ENCODE results near the gene RBPJ.
"Not testable (repeated sequence)": the region's sequence is repeated elsewhere in the genome, so short reads cannot be mapped to it uniquely, and the experiment has no call there.

The RBPJ gene

DNA sequence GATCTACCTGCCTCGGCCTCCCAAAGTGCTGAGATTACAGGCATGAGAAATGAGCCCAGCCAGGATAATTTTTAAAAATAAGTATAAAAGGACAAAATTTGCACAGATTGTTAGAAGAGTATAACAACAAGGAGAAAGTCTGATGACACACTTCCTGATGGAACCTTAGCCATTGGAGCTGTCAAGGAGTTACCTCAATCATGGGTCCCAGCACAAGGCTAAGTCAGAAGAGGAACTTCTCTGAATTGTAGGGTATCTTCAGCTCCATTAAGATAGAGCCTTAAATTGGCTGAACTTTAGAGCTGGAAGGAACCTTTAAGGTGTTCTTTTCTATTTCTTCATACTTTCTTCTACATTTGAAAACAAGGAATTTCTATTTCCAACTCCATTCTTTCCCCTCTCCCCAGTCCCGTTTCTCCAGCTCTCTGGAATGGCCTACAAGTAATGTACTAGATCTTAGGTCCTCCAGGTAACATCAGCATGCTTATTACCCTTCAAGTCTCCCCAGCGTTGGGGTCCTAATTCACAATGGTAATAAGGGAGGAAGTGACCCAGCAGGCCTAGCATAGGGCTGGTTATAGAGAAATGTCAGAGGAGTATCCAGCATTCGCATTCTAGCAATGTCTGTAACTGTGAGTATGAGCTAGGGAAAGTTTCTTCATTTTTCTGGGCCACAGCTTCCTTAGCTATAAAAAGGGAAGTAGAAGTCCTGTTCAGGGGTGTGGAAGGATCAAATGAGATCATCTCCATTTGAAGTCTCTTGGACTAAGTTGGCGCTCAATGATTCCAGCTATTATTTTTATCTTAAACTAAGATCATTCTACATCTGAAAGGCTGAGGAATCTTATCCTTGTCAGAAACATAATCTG lies 18.5 kb upstream of the RBPJ start:
- DNase-seq, result no peak

- no peak for DNase-seq
These were observed 17.8 kb upstream of the RBPJ start for GRCh38 chr4:26303008-26303407.

GRCh38 chr4:26307037-26307800 lies 13.6 kb upstream of the RBPJ start:
- no peak for DNase-seq

- peak; percentile 34 for DNase-seq
These were observed 12.2 kb upstream of the RBPJ start for GRCh38 chr4:26308568-26308967.

- DNase-seq, result no peak
These were observed 10.6 kb upstream of the RBPJ start for GRCh38 chr4:26310264-26310663.

- DNase-seq, result no peak
These were observed 9.2 kb upstream of the RBPJ start for GRCh38 chr4:26311633-26312032.

DNA sequence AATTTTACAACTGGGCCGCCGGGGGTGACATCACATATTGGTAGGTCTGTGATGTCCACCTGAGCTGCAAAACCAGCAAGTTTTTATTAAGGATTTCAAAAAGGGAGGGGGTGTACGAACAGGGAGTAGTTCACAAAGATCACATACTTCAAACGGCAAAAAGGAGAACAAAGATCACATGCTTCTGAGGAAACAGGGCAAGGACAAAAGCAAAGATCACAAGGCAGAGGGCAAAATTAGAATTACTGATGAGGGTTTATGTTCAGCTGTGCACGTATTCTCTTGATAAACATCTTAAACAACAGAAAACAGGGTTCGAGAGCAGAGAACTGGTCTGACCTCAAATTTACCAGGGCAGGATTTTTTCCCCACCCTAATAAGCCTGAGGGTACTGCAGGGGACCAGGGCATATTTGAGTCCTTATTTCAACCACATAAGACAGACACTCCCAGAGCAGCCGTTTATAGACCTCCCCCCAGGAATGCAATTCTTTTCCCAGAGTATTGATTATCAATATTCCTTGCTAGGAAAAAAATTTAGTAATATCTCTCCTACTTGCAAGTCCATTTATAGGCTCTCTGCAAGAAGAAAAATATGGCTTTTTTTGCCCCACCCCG lies 5.4 kb upstream of the RBPJ start:
- not testable (repeated sequence) for DNase-seq

DNA sequence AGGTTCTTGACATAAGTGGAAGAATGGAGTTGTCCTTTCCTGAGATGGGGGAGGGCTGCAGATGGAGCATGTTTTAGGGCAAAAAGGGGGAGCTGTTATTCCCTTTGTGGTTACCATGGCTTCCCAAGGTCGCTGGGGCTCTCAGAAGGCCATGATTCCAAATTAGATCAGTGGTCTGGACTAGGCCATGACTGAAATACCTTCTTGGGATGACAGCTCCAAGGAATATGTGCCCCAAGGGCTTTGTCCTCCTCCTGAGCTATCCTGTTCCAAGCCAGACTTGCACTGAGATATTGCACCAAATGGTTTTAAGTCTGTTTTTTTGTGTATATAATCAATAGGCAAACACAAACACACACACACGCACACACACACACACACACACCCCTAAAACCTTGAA lies 3.0 kb upstream of the RBPJ start:
- no peak for DNase-seq

DNA sequence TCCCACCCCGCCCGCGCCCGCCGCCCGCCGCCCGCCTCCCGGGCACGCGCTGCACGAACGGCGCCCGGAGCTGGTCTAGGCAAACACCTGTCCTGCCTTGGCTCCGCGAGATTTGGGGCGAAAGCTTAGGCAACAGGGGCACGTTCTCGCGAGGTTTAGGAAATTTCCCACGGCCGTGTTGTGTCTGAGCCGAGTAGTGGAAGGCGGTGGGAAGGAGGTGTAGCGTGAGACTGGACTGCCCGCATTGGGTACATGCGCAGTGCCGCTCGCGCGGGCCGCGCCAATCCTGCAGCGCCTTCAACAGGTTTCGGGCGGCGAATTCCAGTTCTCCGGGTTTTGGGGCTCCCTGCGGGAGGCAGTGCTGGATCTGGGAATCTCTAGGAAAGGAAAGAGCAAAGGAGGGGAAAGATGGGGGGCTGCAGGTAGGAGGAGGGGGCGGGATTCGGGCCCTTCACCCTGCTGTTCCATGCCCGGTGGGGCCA lies 1.3 kb upstream of the RBPJ start:
- peak; percentile 99 for DNase-seq

- peak; percentile 57 for DNase-seq
These were observed 771 bp upstream of the RBPJ start for GRCh38 chr4:26319949-26320537.

- DNase-seq, result peak; percentile 34
These were observed 783 bp downstream of the RBPJ start for GRCh38 chr4:26321373-26322221.

- no peak for DNase-seq
These were observed 1.5 kb downstream of the RBPJ start for GRCh38 chr4:26322346-26322745.

GRCh38 chr4:26323821-26324220 lies 3.0 kb downstream of the RBPJ start:
- no peak for DNase-seq

- peak; percentile 68 for DNase-seq
These were observed 4.4 kb downstream of the RBPJ start for GRCh38 chr4:26325191-26325590.

GRCh38 chr4:26326791-26327190 lies 6.0 kb downstream of the RBPJ start:
- DNase-seq, result no peak

GRCh38 chr4:26330186-26330787 lies 9.5 kb downstream of the RBPJ start:
- peak; percentile 70 for DNase-seq

- DNase-seq, result no peak
These were observed 10.1 kb downstream of the RBPJ start for GRCh38 chr4:26330946-26331345.

DNA sequence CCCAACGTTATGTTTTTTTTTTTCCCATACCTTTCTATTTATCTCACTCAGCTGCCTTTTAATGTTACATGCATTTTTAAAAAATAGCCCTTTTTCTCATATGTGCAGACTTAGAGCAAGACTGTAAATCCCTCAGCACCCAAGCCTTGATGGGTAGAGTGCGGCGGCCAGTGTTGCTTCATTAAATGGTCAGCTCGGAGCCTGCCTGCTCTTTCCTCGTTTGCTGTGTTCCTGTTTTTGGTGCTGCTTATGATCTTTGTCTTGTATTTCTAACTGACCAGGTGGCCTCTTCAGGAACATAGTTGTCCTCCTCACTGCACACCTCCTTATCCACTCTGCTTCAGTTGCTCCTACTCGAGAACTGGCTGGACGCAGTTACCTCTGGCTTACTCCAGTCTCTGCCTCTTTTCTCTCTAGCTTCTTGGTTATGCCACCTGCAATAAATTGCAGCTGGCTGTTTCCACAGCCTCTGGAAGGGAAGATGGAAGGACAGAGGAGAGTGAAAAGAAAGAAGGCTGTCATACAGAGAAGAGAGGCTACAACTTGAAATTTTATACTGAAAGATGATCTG lies 10.7 kb downstream of the RBPJ start:
- no peak for DNase-seq

- DNase-seq, result no peak
These were observed 13.6 kb downstream of the RBPJ start for GRCh38 chr4:26334366-26334765.

DNA sequence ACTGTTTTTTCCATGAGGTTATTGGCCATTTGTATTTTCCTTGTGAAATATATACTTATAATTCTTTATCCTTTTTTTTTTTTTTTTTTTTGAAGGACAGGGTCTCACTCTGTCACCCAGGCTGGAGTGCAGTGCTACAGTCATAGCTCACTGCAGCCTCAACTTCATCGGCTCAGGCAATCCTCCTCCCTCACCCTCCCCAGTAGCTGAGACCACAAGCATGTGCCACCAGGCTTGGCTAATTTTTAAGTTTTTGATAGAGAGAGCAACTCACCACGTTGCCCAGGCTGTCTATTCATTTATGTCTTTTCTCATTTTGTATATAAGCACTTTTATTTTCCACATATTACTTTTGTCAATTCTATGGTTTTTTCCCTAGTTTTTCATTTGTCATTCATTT lies 16.8 kb downstream of the RBPJ start:
- DNase-seq, result no peak

GRCh38 chr4:26342328-26343037 lies 21.7 kb downstream of the RBPJ start:
- no peak for DNase-seq

Measured in CD4-positive, alpha-beta T cell treated with Interleukin-21 for 1 hour (primary cell).